GM20000 (cell line): ENCODE data around the gene COPS4.
A peak's percentile ranks its signal among the peaks of the same experiment; 100 is the strongest.

Experiments
- DNase-seq: peaks from one replicate; pipeline ENCODE4 v3.0.0; 2012; ENCODE audit warnings: low spot score
- CTCF ChIP-seq: IDR thresholded peaks from 2 replicates; pipeline ENCODE4 v1.5.1; 2012; ENCODE audit warnings: mild to moderate bottlenecking, control low read depth; ENCODE audit errors: extremely low read depth, missing control alignments

The COPS4 gene

GRCh38 chr4:83009529-83009928 is 25.5 kb upstream of the COPS4 start:
- DNase-seq = no peak
- no peak for TF ChIP-seq CTCF

- TF ChIP-seq CTCF = no peak
- DNase-seq = no peak
Observed at GRCh38 chr4:83010111-83010521, 24.9 kb upstream of the COPS4 start.

- peak; percentile 88 for DNase-seq
- no peak for TF ChIP-seq CTCF
Observed at GRCh38 chr4:83010522-83011318, 24.3 kb upstream of the COPS4 start, which contains the start of gene LIN54. LIN54 (minus strand) TSS chr4:83010823; CDS start chr4:82984844, 25,979 bp downstream.

GRCh38 chr4:83011689-83012199 is 23.2 kb upstream of the COPS4 start:
- no peak for DNase-seq
- TF ChIP-seq CTCF = no peak

GRCh38 chr4:83012200-83012686 is 22.7 kb upstream of the COPS4 start:
- no peak for TF ChIP-seq CTCF
- DNase-seq = peak; percentile 41

- peak; percentile 52 for TF ChIP-seq CTCF
- peak; percentile 96 for DNase-seq
Observed at GRCh38 chr4:83012687-83013419, 22.1 kb upstream of the COPS4 start.

- DNase-seq = no peak
- TF ChIP-seq CTCF = no peak
Observed at GRCh38 chr4:83013420-83013867, 21.5 kb upstream of the COPS4 start.
